Progenitor cell of endocrine pancreas (in vitro differentiated cells): ENCODE results near the gene A1BG. TPM values are rescaled to one million over a fixed set of nuclear protein-coding genes. Genes with fewer than 3 reads are reported as not detected.
"Not testable (repeated sequence)": the region's sequence is repeated elsewhere in the genome, so short reads cannot be mapped to it uniquely, and the experiment has no call there.

Experiments
- DNase-seq: peaks from one replicate; pipeline ENCODE4 v3.0.0; 2021; ENCODE audit warnings: low spot score; ENCODE audit not compliant: unreplicated experiment
- H3K27ac Mint-ChIP-seq: 2 replicates; pipeline ENCODE4 v1.8.0; 2021; ENCODE audit warnings: mild to moderate bottlenecking, moderate library complexity, mixed read lengths
- H3K27me3 Mint-ChIP-seq: 2 replicates; pipeline ENCODE4 v1.8.0; 2021; ENCODE audit warnings: mixed read lengths
- H3K36me3 Mint-ChIP-seq: 2 replicates; pipeline ENCODE4 v1.8.0; 2022; ENCODE audit warnings: mixed read lengths; ENCODE audit not compliant: insufficient read depth
- H3K4me1 Mint-ChIP-seq: 2 replicates; pipeline ENCODE4 v1.8.0; 2021; ENCODE audit warnings: low read depth, mixed read lengths
- H3K4me3 Mint-ChIP-seq: 2 replicates; pipeline ENCODE4 v1.8.0; 2021; ENCODE audit warnings: low read depth, mild to moderate bottlenecking, moderate library complexity, mixed read lengths
- H3K9me3 Mint-ChIP-seq: 2 replicates; pipeline ENCODE4 v1.8.0; 2021; ENCODE audit warnings: low read depth, mixed read lengths
- CTCF ChIP-seq: fragments of 200-600 bp; sonication (generic); IDR thresholded peaks from one replicate; pipeline ENCODE4 v1.5.0; 2021; ENCODE audit warnings: antibody characterized with exemption, mild to moderate bottlenecking; ENCODE audit not compliant: unreplicated experiment
- total RNA-seq: library from RNA; stranded (reverse); gene quantifications from 2 replicates; pipeline ENCODE4 v1.2.1, GENCODE V29; 2021

A1BG gene
- total RNA-seq, 1 donor from 2014 or later, result 3.9 TPM

DNA sequence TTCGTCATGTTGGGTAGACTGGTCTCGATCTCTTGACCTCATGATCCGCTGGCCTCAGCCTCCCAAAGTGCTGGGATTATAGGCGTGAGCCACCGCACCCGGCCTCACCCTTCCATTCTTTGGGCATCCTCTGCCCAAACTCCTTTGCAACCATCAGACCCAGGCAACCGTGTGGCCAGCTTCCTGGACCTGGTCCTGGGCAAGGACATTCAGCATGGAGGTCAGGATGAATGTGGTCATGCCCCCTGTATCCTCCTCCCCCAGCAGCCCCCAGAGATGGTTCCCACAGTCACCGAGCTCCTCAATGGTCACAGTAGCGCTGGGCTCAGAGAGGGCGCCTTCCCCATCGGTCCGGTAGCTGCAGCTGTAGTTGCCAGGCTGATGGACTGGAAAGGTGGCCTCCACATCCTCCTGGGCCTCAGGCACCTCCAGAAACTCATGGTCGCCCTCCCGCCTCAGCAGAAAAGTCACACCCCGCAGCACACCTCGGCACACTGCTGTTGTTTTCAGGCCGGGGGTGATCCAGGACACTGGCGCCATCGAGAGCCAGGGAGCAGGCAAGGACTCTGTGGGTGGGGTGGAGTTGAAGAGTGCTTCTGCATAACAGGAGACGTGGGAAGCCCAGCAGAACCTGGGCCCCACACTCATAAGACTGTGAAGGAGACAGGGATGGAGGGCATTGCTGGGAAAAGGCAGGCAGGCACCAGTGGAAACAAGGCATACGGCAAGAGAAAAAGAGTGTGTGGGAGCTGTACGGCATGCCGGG is 1.1 kb downstream of the A1BG start:
- Mint-ChIP-seq H3K27ac (no peak overlapping the region), H3K36me3 (peaks cover 3% of the 10 kb centered on the region), H3K27me3 (peaks cover 17% of the 10 kb centered on the region), H3K9me3 (no peaks in the 10 kb centered on the region), H3K4me1 (peaks cover 3% of the 10 kb centered on the region), H3K4me3 (no peak overlapping the region)
- no peak for DNase-seq
- TF ChIP-seq CTCF, result no peak

DNA sequence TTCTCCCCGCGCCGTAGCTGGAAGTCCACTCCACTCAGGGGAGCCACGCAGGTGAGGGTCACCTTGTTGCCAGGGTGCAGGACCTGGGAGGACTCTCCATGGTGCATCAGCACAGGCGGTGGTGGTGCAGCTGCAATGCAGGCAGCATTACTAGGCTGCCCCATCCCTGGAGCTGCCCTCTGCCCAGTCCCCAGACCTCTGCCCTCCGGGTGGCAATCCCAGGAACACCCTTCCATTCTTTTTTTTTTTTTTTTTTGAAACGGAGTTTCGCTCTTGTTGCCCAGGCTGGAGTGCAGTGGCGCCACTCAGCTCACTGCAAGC is 1.8 kb downstream of the A1BG start:
- H3K27me3 Mint-ChIP-seq, result peaks cover 21% of the 10 kb centered on the region
- no peak overlapping the region for H3K27ac Mint-ChIP-seq
- peaks cover 3% of the 10 kb centered on the region for H3K4me1 Mint-ChIP-seq
- H3K4me3 Mint-ChIP-seq, result no peak overlapping the region
- no peak for TF ChIP-seq CTCF
- H3K36me3 Mint-ChIP-seq, result peaks cover 3% of the 10 kb centered on the region
- DNase-seq, result no peak
- no peaks in the 10 kb centered on the region for H3K9me3 Mint-ChIP-seq

DNA sequence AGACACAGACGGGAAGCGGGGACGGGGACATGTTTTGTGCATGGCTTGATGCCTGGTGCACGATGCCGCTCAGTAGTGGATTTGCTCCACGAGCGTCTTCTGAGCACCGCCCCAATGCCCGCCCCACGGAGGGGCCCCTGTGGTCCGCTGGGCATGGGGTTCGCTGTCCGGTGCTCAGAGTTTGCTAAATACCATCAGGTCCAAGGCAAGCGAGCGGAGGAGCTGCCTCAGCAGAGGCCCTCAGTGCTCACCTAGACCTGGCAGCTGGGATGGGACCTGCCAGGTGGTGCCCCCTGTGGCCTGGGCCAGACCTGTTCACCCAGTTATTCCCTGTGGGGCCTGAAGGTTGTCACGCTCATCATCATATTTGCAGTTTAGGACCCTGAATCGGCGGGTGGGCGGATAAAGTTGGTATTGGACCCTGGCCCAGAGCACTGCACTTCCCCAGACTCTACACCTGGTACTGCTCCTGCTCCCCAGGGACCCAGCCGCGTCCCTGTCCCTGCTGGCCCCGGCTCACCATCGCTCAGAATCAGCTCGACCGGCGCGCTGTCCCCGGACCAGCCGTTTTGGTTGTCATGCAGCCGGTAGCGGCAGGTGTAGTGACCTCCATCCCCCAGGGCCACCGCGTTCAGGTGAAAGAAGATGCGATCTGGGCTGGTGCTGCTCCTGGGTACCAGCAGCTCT is 2.3 kb downstream of the A1BG start:
- H3K27me3 Mint-ChIP-seq, result peaks cover 26% of the 10 kb centered on the region
- peaks cover 3% of the 10 kb centered on the region for H3K4me1 Mint-ChIP-seq
- H3K27ac Mint-ChIP-seq, result no peak overlapping the region
- TF ChIP-seq CTCF, result no peak
- DNase-seq, result no peak
- H3K4me3 Mint-ChIP-seq, result no peak overlapping the region
- peaks cover 3% of the 10 kb centered on the region for H3K36me3 Mint-ChIP-seq
- H3K9me3 Mint-ChIP-seq, result no peaks in the 10 kb centered on the region

DNA sequence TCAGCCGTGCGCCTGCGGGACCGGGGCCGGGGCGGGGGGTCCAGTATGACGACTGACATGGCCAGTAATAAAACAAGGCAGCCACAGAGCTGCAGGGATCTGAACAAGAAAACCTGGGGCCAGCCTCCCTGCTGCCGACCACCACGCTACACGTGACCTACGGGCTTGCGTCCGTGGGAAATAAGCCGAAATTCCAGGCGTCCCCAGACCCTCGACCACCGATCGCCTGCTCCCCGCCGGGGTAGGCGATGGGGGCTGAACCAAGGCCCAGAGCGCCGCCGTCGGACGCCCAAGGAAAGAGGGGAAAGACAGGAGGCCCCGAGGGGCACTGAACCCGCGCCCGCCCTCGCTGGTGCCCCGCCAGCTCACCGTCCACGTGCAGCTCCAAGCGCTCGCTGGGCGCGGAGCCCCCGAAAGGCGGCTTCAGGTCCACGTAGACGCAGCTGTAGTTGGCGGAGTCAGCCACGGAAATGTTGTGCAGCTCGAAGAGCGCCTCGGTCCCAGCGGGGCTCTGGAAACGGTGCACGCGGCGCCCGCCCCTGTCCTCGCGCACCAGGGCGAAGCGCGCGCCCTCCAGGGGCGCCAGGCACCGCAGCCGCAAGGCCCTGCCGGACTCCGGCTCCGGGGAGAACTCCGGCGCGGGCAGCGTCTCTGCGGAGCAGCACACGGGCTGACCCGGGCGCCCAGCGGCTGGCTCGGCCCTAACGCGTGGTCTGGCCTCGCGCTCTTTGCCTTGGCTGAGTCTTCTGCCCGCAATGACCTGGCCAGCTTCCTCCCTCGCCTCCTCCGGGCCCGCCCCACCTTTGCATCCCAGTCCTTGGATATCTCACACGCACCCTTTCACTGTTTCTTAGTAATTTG is 3.1 kb downstream of the A1BG start:
- no peak for DNase-seq
- peaks cover 33% of the 10 kb centered on the region for H3K27me3 Mint-ChIP-seq
- no peak overlapping the region for H3K4me3 Mint-ChIP-seq
- peaks cover 3% of the 10 kb centered on the region for H3K36me3 Mint-ChIP-seq
- no peak for TF ChIP-seq CTCF
- no peak overlapping the region for H3K27ac Mint-ChIP-seq
- peaks cover 3% of the 10 kb centered on the region for H3K4me1 Mint-ChIP-seq
- H3K9me3 Mint-ChIP-seq, result no peaks in the 10 kb centered on the region

- H3K27me3 Mint-ChIP-seq, result peaks cover 37% of the 10 kb centered on the region
- no peaks in the 10 kb centered on the region for H3K9me3 Mint-ChIP-seq
- H3K4me1 Mint-ChIP-seq, result peaks cover 3% of the 10 kb centered on the region
- H3K27ac Mint-ChIP-seq, result no peak overlapping the region
- peaks cover 3% of the 10 kb centered on the region for H3K36me3 Mint-ChIP-seq
- no peak for DNase-seq
- TF ChIP-seq CTCF, result no peak
- no peak overlapping the region for H3K4me3 Mint-ChIP-seq
These were observed 3.7 kb downstream of the A1BG start for GRCh38 chr19:58349590-58349989.

- DNase-seq, H3K27ac Mint-ChIP-seq, H3K9me3 Mint-ChIP-seq, H3K4me1 Mint-ChIP-seq, H3K36me3 Mint-ChIP-seq: not testable (repeated sequence)
- Mint-ChIP-seq H3K4me3 (peak overlapping the region; percentile 77), H3K27me3 (peaks cover 37% of the 10 kb centered on the region)
These were observed 5.2 kb downstream of the A1BG start for GRCh38 chr19:58348080-58348479.
